Uterus (tissue), 2 donors: ENCODE results near the gene OTUD5.

ENCODE experiments used
- CTCF ChIP-seq, 4 experiments: fragments of 200-600 bp in 2 of 4; fragments of 450-650 bp in 2 of 4; sonication (generic) in 2 of 4; IDR thresholded peaks; one replicate each; pipeline ENCODE4 v1.5.1; 2016 to 2019; ENCODE audit warnings: antibody characterized with exemption in 4 of 4, mild to moderate bottlenecking in 2 of 4, moderate library complexity in 1 of 4
- POLR2A ChIP-seq, 2 donors: fragments of 450-650 bp; IDR thresholded peaks; one replicate each; pipeline ENCODE4 v1.6.1; 2016; ENCODE audit warnings: antibody characterized with exemption in 2 of 2, mild to moderate bottlenecking in 1 of 2, moderate library complexity in 1 of 2

GRCh38 chrX:48918301-48918642, 39.1 kb downstream of the OTUD5 start:
- TF ChIP-seq POLR2A (IDR thresholded peaks at IDR 0.05) (no peak), CTCF (IDR thresholded peaks at IDR 0.05) (no peak)
